Right hindlimb (tissue), 1 donor: ENCODE results near the gene NDOR1.
A peak's percentile ranks its signal among the peaks of the same experiment; 100 is the strongest.

Experiments
- DNase-seq: peaks from one replicate; pipeline ENCODE4 v3.0.0-alpha.2; 2018

NDOR1 gene

DNA sequence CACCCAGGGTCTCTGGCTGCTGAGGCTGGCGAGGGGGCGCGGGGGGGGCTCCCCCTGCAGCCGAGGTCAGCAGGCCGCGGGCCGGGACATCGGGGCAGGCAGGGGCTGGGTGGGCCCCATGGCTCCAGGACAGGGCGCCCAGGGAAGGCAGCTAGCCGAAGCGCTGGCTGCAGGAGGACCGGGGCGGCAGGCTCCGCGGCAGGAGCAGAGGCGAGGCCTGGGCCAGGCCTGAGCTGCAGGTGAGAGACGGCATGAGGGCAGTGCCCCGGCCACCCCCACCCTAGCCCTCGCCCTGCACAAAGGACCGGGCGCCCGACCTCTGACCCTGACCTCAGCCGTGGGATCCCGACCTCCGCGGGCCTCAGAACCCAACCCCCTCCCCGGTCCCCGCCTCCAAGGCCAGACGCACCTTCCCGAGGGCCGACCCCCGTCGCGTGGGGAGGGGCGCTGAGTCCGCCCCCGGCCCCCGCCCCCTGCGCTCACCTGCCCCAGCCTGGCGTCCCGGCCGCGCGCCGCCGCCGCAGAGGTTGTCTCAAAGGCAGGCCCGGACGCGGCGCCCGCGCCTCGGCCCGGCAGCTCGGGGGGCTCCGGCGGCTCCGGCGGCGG is 16.1 kb downstream of the NDOR1 start:
- DNase-seq: no peak

DNA sequence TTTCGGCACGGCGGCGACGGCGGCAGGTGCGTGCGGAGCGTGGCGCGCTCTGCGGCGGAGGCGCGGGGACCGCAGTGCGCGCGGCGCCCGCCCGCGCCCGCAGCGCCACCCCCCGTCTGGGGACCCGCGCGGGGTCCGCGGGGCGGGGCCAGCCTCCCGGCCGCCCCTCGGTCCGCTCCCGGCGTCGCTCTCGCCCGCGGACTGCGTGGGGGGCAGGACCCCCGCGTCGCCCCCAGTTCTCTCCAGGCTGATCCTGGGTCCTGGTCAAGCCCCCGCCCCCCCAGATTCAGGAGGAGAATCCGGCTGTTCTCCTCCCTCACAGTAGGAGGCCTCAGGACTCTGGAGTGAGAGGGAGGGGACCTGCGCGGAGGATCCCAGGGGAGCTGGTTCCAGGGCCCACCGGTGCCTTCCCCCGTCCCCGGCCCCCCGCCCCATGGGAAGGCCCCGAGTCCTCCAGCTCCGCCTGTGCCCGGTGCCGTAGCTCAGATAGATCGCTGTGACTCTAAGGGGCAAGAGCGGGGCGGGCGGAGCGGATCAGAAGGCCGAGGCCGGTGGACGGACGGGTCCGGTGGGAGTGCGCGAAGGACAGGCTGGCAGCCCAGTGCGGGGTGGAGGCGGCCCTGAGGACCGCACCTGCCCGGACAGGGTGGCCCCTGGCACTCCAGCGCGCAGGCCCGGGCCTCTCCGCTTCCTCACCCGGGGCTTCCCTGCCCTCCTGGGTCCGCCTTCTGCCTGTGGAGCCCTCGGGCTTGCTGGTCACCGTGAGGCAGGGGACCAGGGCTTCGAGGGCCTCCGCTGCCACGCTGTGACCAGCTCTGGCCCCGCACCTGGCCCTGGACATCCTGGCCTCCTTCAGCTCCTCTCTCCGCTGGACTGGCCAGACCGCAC is 16.9 kb downstream of the NDOR1 start, which contains the start of gene RNF208:
RNF208 (minus strand) TSS at position 51 of the 888 bp plus-strand sequence. CDS start 1,028 bp downstream, outside the sequence.
- DNase-seq: no peak

DNA sequence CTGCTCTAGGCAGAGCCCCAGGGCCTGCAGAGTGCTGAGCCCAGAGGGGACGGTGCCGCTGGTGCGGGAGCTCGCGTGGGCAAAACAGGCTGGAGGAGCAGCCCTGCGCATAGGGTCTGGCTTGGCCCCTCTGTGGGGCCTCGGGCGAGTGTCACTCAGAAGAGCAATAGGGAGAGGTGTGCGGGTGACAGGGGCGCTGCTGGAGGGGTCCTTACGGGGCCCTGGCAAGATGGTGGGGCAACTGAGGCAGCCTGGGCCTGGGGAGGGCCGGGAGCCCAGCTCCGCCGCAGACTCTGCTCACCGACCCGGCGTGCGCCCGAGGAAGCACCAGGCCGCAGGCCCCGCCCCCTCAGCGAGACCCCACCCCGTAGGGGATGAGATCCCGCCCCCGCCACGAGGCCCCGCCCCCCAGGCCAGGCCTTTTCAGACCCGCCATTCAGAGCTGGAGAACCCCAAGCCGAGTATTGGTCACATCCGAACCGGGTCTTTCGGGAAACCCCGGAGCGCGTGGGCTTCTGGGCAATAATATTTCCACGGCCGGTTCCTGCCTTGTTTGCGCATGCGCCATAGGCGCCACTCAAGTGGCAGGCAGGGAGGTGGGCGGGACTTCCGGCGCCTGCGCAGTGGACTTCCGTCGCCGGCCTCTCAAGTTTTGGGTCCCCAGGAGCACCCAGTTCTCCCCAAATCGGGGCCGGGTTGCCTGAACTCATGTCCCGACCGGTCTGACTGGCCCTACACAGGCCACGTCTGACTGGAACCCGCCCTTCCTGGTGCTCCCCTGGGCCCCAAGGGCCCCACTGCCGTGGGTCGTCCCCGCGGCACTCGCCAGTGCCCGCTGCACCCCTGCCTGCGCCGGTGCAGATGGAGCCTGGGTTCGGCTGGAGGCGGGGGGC is 17.8 kb downstream of the NDOR1 start:
- peak; percentile 98 for DNase-seq

- no peak for DNase-seq
Observed at GRCh38 chr9:137224830-137225694, 19.6 kb downstream of the NDOR1 start, which contains the start of gene CYSRT1. Gene CYSRT1, plus strand, starts transcription at chr9:137225174. Its CDS starts 448 bp downstream, at chr9:137225622.

GRCh38 chr9:137225699-137226331 is 20.3 kb downstream of the NDOR1 start:
- DNase-seq: no peak

DNA sequence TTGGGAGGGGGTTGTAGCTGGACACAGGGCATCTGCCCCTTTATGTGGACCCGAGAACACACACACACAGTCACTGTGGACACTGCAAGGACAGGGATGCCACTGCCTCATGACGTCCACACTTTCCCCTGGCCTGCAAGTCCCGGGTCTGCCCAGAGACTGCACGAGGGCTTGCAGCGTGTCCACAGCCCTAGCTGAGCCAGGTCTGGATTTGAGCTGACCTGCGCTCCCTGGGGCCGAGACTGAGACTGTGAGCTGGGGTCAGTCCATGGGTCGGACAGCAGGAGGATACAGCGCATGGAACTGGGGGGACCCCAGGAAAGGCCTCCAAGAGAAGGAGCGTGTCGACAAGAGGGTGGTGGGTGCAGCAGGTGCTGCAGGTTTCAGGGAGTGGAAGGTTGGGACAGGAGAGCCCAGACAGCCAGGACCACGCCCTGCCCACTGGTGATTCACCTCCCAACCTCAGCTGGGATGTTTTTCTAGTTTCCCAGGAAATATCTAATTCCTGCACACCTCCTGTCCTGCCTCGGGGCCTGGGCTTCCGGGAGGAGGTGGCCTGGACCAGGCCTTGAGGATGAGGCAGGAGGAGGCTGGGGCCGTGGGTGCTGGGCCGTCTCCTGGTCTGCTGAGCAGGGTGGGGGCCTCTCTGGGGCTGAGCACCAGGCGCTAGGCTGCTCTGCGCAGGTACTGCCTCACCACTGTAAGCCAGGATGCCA is 21.0 kb downstream of the NDOR1 start:
- no peak for DNase-seq

- peak; percentile 80 for DNase-seq
Observed at GRCh38 chr9:137227054-137227852, 21.8 kb downstream of the NDOR1 start, which contains the start of gene RNF224. Gene RNF224, plus strand, starts transcription at chr9:137227502. Its CDS starts 834 bp downstream, at chr9:137228336.

DNA sequence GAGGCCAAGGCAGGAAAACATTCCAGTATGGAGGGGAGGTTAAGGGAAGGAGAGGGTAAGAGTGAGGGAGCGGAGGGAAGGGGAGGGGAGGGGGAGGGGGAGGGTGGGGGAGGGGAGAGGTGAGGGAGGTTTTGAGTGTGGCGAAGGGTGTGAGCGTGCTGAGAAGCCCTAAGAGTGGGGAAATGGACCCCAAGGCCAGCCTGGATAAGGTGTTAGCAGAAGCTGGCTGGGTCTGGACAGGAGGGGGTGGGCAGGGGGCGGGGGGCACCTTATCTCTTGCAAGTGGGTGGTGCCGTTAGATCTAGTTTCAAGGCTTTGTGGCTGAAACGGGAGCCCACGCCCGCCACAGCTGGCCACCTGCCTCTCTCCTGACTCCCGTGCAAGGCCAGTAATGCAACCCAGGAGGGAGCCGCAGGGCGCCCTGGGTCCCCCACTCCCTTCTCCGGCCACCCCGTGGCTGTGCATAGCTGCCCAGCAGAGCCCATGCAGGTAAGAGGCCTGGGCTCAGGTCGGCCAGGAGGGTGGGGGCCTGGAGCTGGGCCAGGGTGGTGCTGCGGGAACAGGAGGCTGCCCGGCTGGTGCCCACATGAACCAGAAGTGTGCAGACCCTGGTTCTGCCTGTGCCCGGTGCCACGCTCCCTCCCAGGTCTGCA is 22.5 kb downstream of the NDOR1 start:
- no peak for DNase-seq

- no peak for DNase-seq
Observed at GRCh38 chr9:137228506-137228967, 23.0 kb downstream of the NDOR1 start.

DNA sequence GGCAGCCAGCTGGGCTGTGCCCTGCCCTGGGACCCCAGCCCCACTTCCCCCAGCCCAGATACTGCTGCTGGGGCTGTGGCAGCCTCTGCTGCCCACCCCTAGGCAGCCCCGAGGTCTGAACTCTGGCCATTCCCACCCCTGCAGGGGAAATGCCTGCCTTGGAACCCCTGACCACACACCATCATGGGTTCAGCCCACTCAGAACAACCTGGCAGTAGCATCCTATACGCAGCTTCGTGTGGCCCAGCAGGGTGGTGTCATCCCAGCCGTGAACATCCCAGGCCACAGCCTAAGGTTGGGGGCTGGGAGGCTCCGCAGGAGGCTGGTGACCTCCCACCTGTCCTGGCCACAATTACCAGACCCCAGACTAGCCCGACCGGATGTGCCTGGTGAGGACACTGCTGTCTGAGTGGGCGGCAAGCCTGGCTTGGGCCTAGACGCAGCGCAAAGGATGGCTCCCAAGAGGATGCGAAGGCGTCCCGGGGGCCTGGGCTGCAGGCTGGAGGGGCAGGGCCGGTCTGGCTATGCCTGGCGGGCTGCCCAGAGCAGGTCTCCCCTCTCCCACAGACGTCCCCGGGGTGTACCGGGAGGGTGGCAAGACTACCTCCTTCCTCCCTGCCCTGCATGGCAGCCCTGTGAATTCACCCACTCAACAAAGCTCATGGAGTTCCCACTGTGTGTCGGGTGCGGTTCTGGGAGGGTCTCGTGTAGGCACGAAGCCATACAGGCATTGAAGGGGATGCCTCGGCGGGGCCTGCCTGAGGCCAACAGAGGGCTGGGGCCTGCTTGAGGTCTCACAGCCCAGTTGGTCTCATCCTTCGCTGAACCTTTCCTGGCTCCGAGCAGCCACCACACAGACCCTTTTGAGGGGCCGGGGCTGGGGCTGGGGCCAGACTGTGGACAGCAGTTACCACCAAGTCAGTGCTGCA is 23.7 kb downstream of the NDOR1 start:
- no peak for DNase-seq

DNA sequence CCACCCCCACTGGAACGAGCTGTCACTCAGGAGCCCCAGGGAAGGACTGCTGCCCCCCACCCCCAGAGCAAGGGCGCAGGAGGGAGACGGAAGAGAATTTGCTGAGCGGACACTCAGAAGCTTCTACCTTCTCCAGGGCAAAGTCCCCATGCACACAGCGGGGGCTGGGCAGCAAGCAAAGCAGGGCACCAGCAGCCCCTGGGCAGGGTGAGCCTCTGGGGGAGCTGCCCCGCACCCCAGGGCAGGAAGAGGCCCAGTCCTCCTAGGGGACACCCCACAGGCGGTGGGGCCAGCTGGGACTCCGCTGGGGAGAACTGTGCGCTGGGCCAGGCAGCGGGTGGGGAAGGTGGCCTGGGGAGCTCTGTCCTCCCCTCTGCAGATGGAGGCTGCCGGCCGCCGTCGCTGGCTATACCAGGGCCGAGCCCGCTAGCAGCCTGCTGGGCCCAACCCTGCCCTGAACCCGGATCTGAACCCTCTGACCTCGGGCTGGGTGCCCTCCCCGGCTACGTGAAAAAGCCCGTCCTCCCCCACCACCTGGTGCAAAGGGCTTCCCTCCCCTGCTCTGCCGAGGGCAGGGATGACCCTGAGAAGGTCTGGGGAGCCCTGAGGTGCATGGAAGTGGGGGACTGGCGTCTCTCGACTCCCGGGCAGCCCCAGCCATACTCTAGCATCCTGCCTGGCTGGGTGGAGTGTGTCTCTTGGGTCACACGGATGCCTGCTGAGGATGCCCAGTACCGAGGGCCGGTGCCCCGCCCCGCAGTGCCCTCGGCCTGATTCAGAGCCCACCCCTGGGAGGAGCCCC is 24.6 kb downstream of the NDOR1 start:
- no peak for DNase-seq

GRCh38 chr9:137230705-137231371 is 25.3 kb downstream of the NDOR1 start, which contains the start of gene SLC34A3:
Gene SLC34A3, plus strand, starts transcription at chr9:137230901. Its CDS starts 802 bp downstream, at chr9:137231703.
- DNase-seq: no peak

DNA sequence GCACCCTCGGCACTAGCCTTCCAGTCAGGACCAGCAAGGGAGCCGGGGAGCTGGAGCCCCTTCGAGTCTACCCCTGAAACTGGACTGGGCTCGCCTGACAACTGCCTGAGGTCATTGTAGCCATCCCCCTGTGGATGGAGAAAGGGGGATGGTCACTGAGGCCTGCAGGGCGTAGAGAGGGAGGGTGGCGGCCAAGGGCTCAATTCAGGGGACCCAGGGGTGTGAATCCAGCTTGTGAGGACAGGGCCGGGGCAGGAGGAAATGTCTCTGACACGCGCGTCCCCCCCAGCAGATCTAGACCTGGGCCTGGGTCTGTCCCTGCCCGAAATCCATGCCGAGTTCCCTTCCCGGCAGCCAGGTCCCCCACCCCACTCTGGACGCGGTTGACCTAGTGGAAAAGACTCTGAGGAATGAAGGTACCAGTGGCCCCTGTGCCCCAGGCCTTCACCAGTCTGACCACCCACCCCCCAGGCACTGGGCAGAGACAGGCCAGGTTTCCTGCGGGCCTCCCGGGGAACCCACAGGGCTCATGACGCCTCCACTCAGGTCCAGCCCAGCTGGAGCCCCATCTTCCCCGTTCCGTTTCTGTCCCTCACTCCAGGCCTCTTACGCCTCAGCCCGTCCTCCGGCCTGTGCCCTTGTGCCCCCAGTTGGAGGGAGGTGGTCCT is 26.0 kb downstream of the NDOR1 start:
- DNase-seq: no peak

- DNase-seq: no peak
Observed at GRCh38 chr9:137232101-137232500, 26.6 kb downstream of the NDOR1 start.

DNA sequence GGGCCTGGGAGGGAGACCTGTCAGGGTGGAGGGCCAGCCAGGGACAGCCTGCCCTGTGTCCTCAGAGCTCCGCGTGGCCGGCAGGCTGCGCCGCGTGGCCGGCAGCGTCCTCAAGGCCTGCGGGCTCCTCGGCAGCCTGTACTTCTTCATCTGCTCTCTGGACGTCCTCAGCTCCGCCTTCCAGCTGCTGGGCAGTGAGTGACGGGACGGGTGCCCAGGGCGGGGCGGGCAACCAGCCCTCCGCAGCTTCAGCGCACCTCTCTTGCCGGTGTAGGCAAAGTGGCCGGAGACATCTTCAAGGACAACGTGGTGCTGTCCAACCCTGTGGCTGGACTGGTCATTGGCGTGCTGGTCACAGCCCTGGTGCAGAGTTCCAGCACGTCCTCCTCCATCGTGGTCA is 27.0 kb downstream of the NDOR1 start:
- DNase-seq: no peak
